Trophoblast cell (in vitro differentiated cells and primary cell): Measurements from ENCODE around the gene C11orf42.

Experiments
- DNase-seq, 2 donors: peaks; one replicate each; pipeline ENCODE4 v3.0.0-alpha.2; 2016
- H2AFZ ChIP-seq: 2 replicates; pipeline ENCODE4 v1.6.1; 2013; ENCODE audit warnings: low read length, moderate library complexity, mild to moderate bottlenecking; ENCODE audit not compliant: insufficient read depth, poor library complexity
- H2AK5ac ChIP-seq: 2 replicates; pipeline ENCODE4 v1.6.1; 2013; ENCODE audit warnings: mild to moderate bottlenecking, low read length
- H2BK120ac ChIP-seq: 2 replicates; pipeline ENCODE4 v1.6.1; 2013; ENCODE audit warnings: low read length, mild to moderate bottlenecking, moderate library complexity; ENCODE audit not compliant: insufficient read depth, poor library complexity
- H2BK12ac ChIP-seq: 2 replicates; pipeline ENCODE4 v1.6.1; 2013; ENCODE audit warnings: mild to moderate bottlenecking, low read length, moderate library complexity
- H2BK5ac ChIP-seq: 2 replicates; pipeline ENCODE4 v1.6.1; 2013; ENCODE audit warnings: low read length, low read depth, moderate library complexity, mild to moderate bottlenecking; ENCODE audit not compliant: poor library complexity
- H3K14ac ChIP-seq: 2 replicates; pipeline ENCODE4 v1.6.1; 2013; ENCODE audit warnings: mild to moderate bottlenecking, low read length
- H3K18ac ChIP-seq: 2 replicates; pipeline ENCODE4 v1.6.1; 2013; ENCODE audit warnings: mild to moderate bottlenecking, low read length
- H3K23ac ChIP-seq: 2 replicates; pipeline ENCODE4 v1.6.1; 2013; ENCODE audit warnings: low read length
- H3K27ac ChIP-seq: 2 replicates; pipeline ENCODE4 v1.5.1; 2013; ENCODE audit warnings: low read depth, mild to moderate bottlenecking, inconsistent platforms, low read length, moderate library complexity
- H3K27me3 ChIP-seq: 2 replicates; pipeline ENCODE4 v1.6.1; 2013; ENCODE audit warnings: inconsistent platforms, mild to moderate bottlenecking, low read length, moderate library complexity; ENCODE audit not compliant: insufficient read depth
- H3K36me3 ChIP-seq, 2 experiments: 1 replicate in 1 of 2; 2 replicates in 1 of 2; pipeline ENCODE4 v1.6.1; 2013; ENCODE audit warnings: low read length in 2 of 2, mild to moderate bottlenecking in 2 of 2, moderate library complexity in 1 of 2; ENCODE audit not compliant: insufficient read depth in 2 of 2, control insufficient read depth in 1 of 2
- H3K4ac ChIP-seq: 2 replicates; pipeline ENCODE4 v1.6.1; 2013; ENCODE audit warnings: low read depth, mild to moderate bottlenecking, low read length, moderate library complexity
- H3K4me1 ChIP-seq, 2 experiments: 1 replicate in 1 of 2; 2 replicates in 1 of 2; pipeline ENCODE4 v1.6.1; 2013; ENCODE audit warnings: low read length in 2 of 2, mild to moderate bottlenecking in 2 of 2, moderate library complexity in 1 of 2; ENCODE audit not compliant: insufficient read depth in 2 of 2, control insufficient read depth in 1 of 2
- H3K4me2 ChIP-seq: 2 replicates; pipeline ENCODE4 v1.6.1; 2013; ENCODE audit warnings: inconsistent platforms, mild to moderate bottlenecking, low read length, moderate library complexity
- H3K4me3 ChIP-seq: 2 replicates; pipeline ENCODE4 v1.5.1; 2013; ENCODE audit warnings: mild to moderate bottlenecking, low read depth, low read length, inconsistent platforms
- H3K79me1 ChIP-seq: one replicate; pipeline ENCODE4 v1.6.1; 2013; ENCODE audit warnings: low read length
- H3K79me2 ChIP-seq: 2 replicates; pipeline ENCODE4 v1.6.1; 2013; ENCODE audit warnings: low read length, mild to moderate bottlenecking; ENCODE audit not compliant: control insufficient read depth, insufficient read depth, poor library complexity
- H3K9ac ChIP-seq: 2 replicates; pipeline ENCODE4 v1.6.1; 2013; ENCODE audit warnings: mild to moderate bottlenecking, low read length
- H3K9me3 ChIP-seq: 2 replicates; pipeline ENCODE4 v1.6.1; 2013; ENCODE audit warnings: low read depth, mild to moderate bottlenecking, control low read depth, inconsistent platforms, low read length; ENCODE audit not compliant: insufficient read depth
- H4K12ac ChIP-seq: 2 replicates; pipeline ENCODE4 v1.6.1; 2013; ENCODE audit warnings: low read depth, mild to moderate bottlenecking, low read length, moderate library complexity
- H4K8ac ChIP-seq: 2 replicates; pipeline ENCODE4 v1.6.1; 2013; ENCODE audit warnings: low read depth, mild to moderate bottlenecking, low read length, moderate library complexity
- H4K91ac ChIP-seq: one replicate; pipeline ENCODE4 v1.6.1; 2013; ENCODE audit warnings: low read depth, mild to moderate bottlenecking, low read length, moderate library complexity
- WGBS: extraction: QIAGEN DNeasy Blood & Tissue Kit; methylation state at CpG from one replicate; pipeline ENCODE4 v1.1.7; 2013; ENCODE audit warnings: missing lambda C conversion rate; ENCODE audit not compliant: insufficient read length, insufficient coverage; ENCODE audit errors: extremely low coverage; 5-methylcytosine and 5-hydroxymethylcytosine counted together

Gene C11orf42

GRCh38 chr11:6191742-6192141 lies 13.6 kb upstream of the C11orf42 start:
- Histone ChIP-seq H4K91ac (no peak overlapping the region), H3K23ac (no peak overlapping the region), H3K9ac (no peak overlapping the region), H3K79me2 (no peaks in the 10 kb centered on the region), H2AFZ (no peak overlapping the region), H3K27me3 (no peaks in the 10 kb centered on the region), H3K36me3 (no peaks in the 10 kb centered on the region), H3K79me1 (no peaks in the 10 kb centered on the region), H2AK5ac (no peak overlapping the region), H3K27ac (no peak overlapping the region), H3K18ac (no peak overlapping the region), H4K8ac (no peak overlapping the region), H4K12ac (no peak overlapping the region), H3K4ac (no peak overlapping the region), H2BK12ac (no peak overlapping the region), H3K4me2 (no peak overlapping the region), H3K4me3 (no peak overlapping the region), H3K4me1 (no peaks in the 10 kb centered on the region), H3K9me3 (no peaks in the 10 kb centered on the region), H2BK120ac (no peak overlapping the region), H3K14ac (no peak overlapping the region), H2BK5ac (no peak overlapping the region)
- peak in 1 of 2 donors; percentile 7 for DNase-seq

DNA sequence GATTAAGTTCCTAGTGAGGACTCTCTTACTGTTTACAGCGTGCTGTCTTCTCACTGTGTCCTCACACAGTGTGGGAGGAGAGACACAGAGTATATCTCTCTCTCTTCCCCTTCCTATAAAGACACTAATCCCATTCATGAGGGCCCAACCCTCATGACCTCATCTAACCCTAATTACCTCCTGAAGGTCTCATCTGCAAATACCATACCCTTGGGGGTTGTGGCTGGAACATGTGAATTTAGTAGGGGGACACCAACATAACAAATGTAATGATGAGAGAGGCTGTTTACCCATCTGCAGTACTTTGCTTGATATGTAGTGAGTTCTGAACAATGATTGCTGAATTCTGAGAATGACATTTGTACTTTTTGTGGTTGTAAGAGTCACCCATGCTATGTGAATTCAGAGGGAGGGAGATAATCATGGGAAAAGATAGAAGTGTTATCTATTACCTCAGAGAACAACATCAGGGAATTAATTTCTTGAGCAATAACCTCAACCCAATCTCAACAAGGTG lies 11.2 kb upstream of the C11orf42 start:
- Histone ChIP-seq H2BK5ac (no peak overlapping the region), H4K12ac (no peak overlapping the region), H3K23ac (no peak overlapping the region), H3K36me3 (no peaks in the 10 kb centered on the region), H3K27ac (no peak overlapping the region), H3K4me1 (peaks cover 0 to 2% of the 10 kb centered on the region in 2 experiments), H3K9ac (no peak overlapping the region), H3K18ac (no peak overlapping the region), H3K27me3 (no peaks in the 10 kb centered on the region), H2AFZ (no peak overlapping the region), H3K4me2 (no peak overlapping the region), H3K79me1 (no peaks in the 10 kb centered on the region), H3K14ac (no peak overlapping the region), H2BK120ac (no peak overlapping the region), H4K8ac (no peak overlapping the region), H2AK5ac (no peak overlapping the region), H4K91ac (no peak overlapping the region), H3K9me3 (no peaks in the 10 kb centered on the region), H3K4ac (no peak overlapping the region), H2BK12ac (no peak overlapping the region), H3K4me3 (no peak overlapping the region), H3K79me2 (no peaks in the 10 kb centered on the region)
- DNase-seq: no peak
- no CpG with 5 or more reads among the region's 1 CpG for WGBS

GRCh38 chr11:6196396-6196795 lies 9.0 kb upstream of the C11orf42 start:
- H3K27ac ChIP-seq: no peak overlapping the region
- peaks cover 2% of the 10 kb centered on the region for H3K9me3 ChIP-seq
- H2BK5ac ChIP-seq: no peak overlapping the region
- H2BK120ac ChIP-seq: no peak overlapping the region
- no peaks in the 10 kb centered on the region for H3K79me2 ChIP-seq
- no peaks in the 10 kb centered on the region for H3K36me3 ChIP-seq
- no peak overlapping the region for H3K4me3 ChIP-seq
- no peak overlapping the region for H2AK5ac ChIP-seq
- H3K9ac ChIP-seq: no peak overlapping the region
- H2BK12ac ChIP-seq: no peak overlapping the region
- H4K8ac ChIP-seq: no peak overlapping the region
- WGBS: no CpG with 5 or more reads among the region's 4 CpGs
- H3K4me2 ChIP-seq: no peak overlapping the region
- no peak overlapping the region for H4K12ac ChIP-seq
- no peak for DNase-seq
- no peak overlapping the region for H4K91ac ChIP-seq
- no peak overlapping the region for H3K23ac ChIP-seq
- H3K18ac ChIP-seq: no peak overlapping the region
- peaks cover 0 to 2% of the 10 kb centered on the region in 2 experiments for H3K4me1 ChIP-seq
- no peaks in the 10 kb centered on the region for H3K27me3 ChIP-seq
- H3K79me1 ChIP-seq: no peaks in the 10 kb centered on the region
- H3K4ac ChIP-seq: no peak overlapping the region
- no peak overlapping the region for H3K14ac ChIP-seq
- H2AFZ ChIP-seq: no peak overlapping the region

GRCh38 chr11:6197466-6198200 lies 7.7 kb upstream of the C11orf42 start:
- Histone ChIP-seq H3K27ac (no peak overlapping the region), H3K18ac (no peak overlapping the region), H3K79me1 (no peaks in the 10 kb centered on the region), H2AFZ (no peak overlapping the region), H3K4me3 (no peak overlapping the region), H3K27me3 (no peaks in the 10 kb centered on the region), H3K4me1 (peaks cover 0 to 2% of the 10 kb centered on the region in 2 experiments), H4K91ac (no peak overlapping the region), H2AK5ac (no peak overlapping the region), H3K9ac (no peak overlapping the region), H2BK5ac (no peak overlapping the region), H3K14ac (no peak overlapping the region), H3K9me3 (peaks cover 2% of the 10 kb centered on the region), H3K79me2 (no peaks in the 10 kb centered on the region), H3K4me2 (no peak overlapping the region), H2BK12ac (no peak overlapping the region), H3K23ac (no peak overlapping the region), H4K8ac (no peak overlapping the region), H3K4ac (no peak overlapping the region), H2BK120ac (no peak overlapping the region), H4K12ac (no peak overlapping the region), H3K36me3 (no peaks in the 10 kb centered on the region)
- no CpG with 5 or more reads among the region's 4 CpGs for WGBS
- DNase-seq: no peak
